HFF-Myc (cell line): Measurements from ENCODE around the gene SEC16B.

ENCODE experiments used
- DNase-seq: peaks from one replicate; pipeline ENCODE4 v3.0.0-alpha.2; 2011; ENCODE audit warnings: low read depth; ENCODE audit errors: extremely low read depth
- H3K4me3 ChIP-seq: replicated peaks from 2 replicates; pipeline ENCODE4 v1.5.1; 2011; ENCODE audit warnings: low read depth, mild to moderate bottlenecking, control low read depth, low read length
- TF ChIP-seq, protein P1 (sequence below): IDR thresholded peaks from 2 replicates; pipeline ENCODE4 v1.5.1; 2012; ENCODE audit warnings: mild to moderate bottlenecking, low read depth, low read length, control low read depth; ENCODE audit errors: missing control alignments

SEC16B gene

DNA sequence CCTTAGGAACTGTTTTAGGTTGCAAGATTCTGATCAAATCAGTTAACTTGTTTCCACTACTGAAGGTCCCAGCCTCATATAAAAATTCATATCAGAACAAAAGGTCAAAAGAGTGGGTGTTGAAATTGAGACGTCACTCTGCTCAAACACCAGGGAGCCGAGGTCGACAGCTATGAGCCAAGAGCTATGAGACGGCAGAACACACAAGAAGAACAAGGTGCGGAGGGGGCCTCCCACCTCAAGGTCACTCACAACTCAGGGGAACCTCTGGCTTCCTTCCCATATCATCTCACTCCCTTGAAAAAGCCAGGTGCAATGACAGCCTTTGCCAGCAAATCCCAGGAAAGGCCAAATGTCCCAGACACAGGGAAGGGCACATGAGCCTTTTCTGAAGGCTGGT is 749 bp downstream of the SEC16B start:
- DNase-seq = no peak
- H3K4me3 ChIP-seq = no peak overlapping the region
- TF ChIP-seq, protein P1, sequence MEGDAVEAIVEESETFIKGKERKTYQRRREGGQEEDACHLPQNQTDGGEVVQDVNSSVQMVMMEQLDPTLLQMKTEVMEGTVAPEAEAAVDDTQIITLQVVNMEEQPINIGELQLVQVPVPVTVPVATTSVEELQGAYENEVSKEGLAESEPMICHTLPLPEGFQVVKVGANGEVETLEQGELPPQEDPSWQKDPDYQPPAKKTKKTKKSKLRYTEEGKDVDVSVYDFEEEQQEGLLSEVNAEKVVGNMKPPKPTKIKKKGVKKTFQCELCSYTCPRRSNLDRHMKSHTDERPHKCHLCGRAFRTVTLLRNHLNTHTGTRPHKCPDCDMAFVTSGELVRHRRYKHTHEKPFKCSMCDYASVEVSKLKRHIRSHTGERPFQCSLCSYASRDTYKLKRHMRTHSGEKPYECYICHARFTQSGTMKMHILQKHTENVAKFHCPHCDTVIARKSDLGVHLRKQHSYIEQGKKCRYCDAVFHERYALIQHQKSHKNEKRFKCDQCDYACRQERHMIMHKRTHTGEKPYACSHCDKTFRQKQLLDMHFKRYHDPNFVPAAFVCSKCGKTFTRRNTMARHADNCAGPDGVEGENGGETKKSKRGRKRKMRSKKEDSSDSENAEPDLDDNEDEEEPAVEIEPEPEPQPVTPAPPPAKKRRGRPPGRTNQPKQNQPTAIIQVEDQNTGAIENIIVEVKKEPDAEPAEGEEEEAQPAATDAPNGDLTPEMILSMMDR = no peak

DNA sequence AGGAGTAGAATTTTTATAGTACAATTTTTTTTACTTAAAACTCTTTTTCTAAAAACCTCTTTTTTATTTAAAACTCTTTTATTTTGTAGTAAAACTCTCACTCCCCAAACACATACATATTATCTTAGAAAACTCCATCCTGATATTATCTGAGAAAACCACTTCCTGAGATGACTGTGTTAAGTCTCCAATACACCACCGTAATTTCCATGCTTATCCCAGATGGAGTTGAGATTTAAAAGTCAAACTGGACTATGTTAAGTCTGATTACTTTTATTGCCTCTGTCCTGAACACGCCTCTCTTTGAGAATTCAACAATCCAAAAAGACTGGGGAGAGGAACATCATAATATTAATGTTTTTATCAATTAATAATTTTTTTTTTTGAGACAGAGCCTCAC is 3.7 kb downstream of the SEC16B start:
- H3K4me3 ChIP-seq = no peak overlapping the region
- no peak for DNase-seq
- TF ChIP-seq, protein P1 = no peak

- TF ChIP-seq, protein P1 = no peak
- no peak for DNase-seq
- no peak overlapping the region for H3K4me3 ChIP-seq
These were observed 4.6 kb downstream of the SEC16B start for GRCh38 chr1:177965293-177965692.

DNA sequence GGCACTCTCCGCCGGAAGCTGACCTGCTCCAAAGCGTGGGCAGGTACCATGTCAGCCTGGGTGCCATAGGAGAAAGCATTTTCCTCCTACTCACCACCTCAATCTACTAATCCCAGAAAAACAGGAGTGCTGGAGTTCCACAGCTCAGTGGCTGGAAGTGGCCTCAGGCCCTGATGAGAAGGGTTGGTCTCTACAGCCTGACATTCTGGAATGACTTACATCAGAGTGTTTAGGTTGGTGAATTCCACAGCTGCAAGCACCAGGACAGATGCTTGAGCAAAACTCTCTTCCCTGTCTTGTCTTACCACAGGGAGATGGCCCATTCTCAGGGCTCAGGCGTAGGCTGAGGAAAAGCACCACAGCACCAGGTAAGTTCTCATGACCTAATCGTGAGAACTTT is 5.5 kb downstream of the SEC16B start:
- TF ChIP-seq, protein P1 = no peak
- no peak for DNase-seq
- H3K4me3 ChIP-seq = no peak overlapping the region

DNA sequence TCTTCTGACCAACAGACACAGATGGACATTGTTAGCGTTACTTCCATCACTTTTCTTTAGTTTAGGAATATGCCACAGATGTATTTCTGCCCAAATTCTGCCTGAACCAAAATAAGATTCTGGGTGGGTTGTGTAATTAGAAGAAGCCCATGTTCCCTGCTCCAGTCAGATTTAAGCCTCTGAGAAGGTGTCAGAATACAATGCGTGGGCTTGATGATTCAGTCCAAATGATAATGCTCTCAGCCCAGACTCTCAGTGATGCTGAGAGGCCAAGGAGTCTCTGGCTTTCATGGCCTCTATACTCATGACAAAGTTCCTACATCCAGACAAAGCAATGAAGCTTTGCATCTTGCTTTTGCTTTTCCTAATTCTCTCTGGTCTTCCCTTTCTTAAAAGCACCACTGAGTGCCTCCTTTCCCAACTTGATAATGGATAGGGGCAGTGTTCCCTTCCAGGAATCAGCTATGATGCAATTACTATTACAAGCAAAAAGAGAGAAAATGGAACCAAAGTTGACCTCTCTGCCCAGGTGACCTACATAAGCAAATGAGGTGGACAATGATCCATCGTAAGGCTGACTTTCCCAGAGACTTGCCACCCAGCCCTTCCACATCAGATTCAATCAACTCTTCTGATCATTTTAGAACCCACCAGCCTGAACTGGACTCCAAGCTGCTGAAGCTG is 8.8 kb downstream of the SEC16B start:
- H3K4me3 ChIP-seq = no peak overlapping the region
- DNase-seq = no peak
- TF ChIP-seq, protein P1 = no peak

- DNase-seq = no peak
- no peak overlapping the region for H3K4me3 ChIP-seq
- TF ChIP-seq, protein P1 = peak; percentile 9
These were observed 9.9 kb downstream of the SEC16B start for GRCh38 chr1:177959811-177960515.
